HEK293 (cell line): Measurements from ENCODE around the gene PRR35.
A peak's percentile ranks its signal among the peaks of the same experiment; 100 is the strongest.

Source experiments
- BCL11B ChIP-seq: fragments of 450-650 bp; formaldehyde crosslinking; IDR thresholded peaks from 2 replicates; pipeline ENCODE4 v1.5.1; 2016; ENCODE audit warnings: low read depth, missing biosample characterization, missing genetic modification characterization
- HOXD13 ChIP-seq: sonication (generic); formaldehyde crosslinking; IDR thresholded peaks from 2 replicates; pipeline ENCODE4 v1.8.0; 2022; ENCODE audit warnings: missing genetic modification reagents, borderline replicate concordance
- KLF7 ChIP-seq: fragments of 450-650 bp; formaldehyde crosslinking; IDR thresholded peaks from 2 replicates; pipeline ENCODE4 v1.5.1; 2016; ENCODE audit warnings: missing biosample characterization, missing genetic modification characterization, borderline replicate concordance
- OSR2 ChIP-seq: fragments of 450-650 bp; formaldehyde crosslinking; IDR thresholded peaks from 2 replicates; pipeline ENCODE4 v1.5.1; 2016; ENCODE audit warnings: missing biosample characterization, missing genetic modification characterization
- RBAK ChIP-seq: fragments of 450-650 bp; formaldehyde crosslinking; IDR thresholded peaks from 2 replicates; pipeline ENCODE4 v1.5.1; 2016; ENCODE audit warnings: missing biosample characterization, missing genetic modification characterization
- TRIM28 ChIP-seq: IDR thresholded peaks from 2 replicates; pipeline ENCODE4 v1.6.1; 2011; ENCODE audit warnings: low read length, control low read depth, borderline replicate concordance
- ZFP37 ChIP-seq: fragments of 450-650 bp; formaldehyde crosslinking; IDR thresholded peaks from 2 replicates; pipeline ENCODE4 v1.5.1; 2016; ENCODE audit warnings: missing biosample characterization, missing genetic modification characterization
- ZNF10 ChIP-seq: fragments of 450-650 bp; formaldehyde crosslinking; IDR thresholded peaks from 2 replicates; pipeline ENCODE4 v1.5.1; 2017; ENCODE audit warnings: missing biosample characterization, missing genetic modification characterization
- ZNF140 ChIP-seq: fragments of 450-650 bp; formaldehyde crosslinking; IDR thresholded peaks from 2 replicates; pipeline ENCODE4 v1.5.1; 2016; ENCODE audit warnings: missing biosample characterization, missing genetic modification characterization
- ZNF16 ChIP-seq: fragments of 450-650 bp; formaldehyde crosslinking; IDR thresholded peaks from 2 replicates; pipeline ENCODE4 v1.5.1; 2016; ENCODE audit warnings: low read depth, missing biosample characterization, missing genetic modification characterization
- ZNF202 ChIP-seq: fragments of 450-650 bp; formaldehyde crosslinking; IDR thresholded peaks from 2 replicates; pipeline ENCODE4 v1.5.1; 2016; ENCODE audit warnings: missing biosample characterization, missing genetic modification characterization, borderline replicate concordance
- ZNF37A ChIP-seq: fragments of 450-650 bp; IDR thresholded peaks from 2 replicates; pipeline ENCODE4 v1.5.1; 2018; ENCODE audit warnings: missing biosample characterization, missing genetic modification characterization
- ZNF48 ChIP-seq: fragments of 450-650 bp; formaldehyde crosslinking; IDR thresholded peaks from 2 replicates; pipeline ENCODE4 v1.5.1; 2016; ENCODE audit warnings: missing biosample characterization, missing genetic modification characterization
- ZNF501 ChIP-seq: fragments of 450-650 bp; formaldehyde crosslinking; IDR thresholded peaks from 2 replicates; pipeline ENCODE4 v1.5.1; 2016; ENCODE audit warnings: missing biosample characterization, missing genetic modification characterization
- ZNF514 ChIP-seq: fragments of 450-650 bp; formaldehyde crosslinking; IDR thresholded peaks from 2 replicates; pipeline ENCODE4 v1.5.1; 2016; ENCODE audit warnings: missing biosample characterization, missing genetic modification characterization
- ZNF548 ChIP-seq: fragments of 450-650 bp; formaldehyde crosslinking; IDR thresholded peaks from 2 replicates; pipeline ENCODE4 v1.5.1; 2016; ENCODE audit warnings: missing biosample characterization, missing genetic modification characterization
- ZNF561 ChIP-seq: fragments of 450-650 bp; IDR thresholded peaks from 2 replicates; pipeline ENCODE4 v1.5.1; 2018; ENCODE audit warnings: missing biosample characterization, missing genetic modification characterization, borderline replicate concordance
- ZNF600 ChIP-seq: fragments of 450-650 bp; formaldehyde crosslinking; IDR thresholded peaks from 2 replicates; pipeline ENCODE4 v1.5.1; 2016; ENCODE audit warnings: missing biosample characterization, missing genetic modification characterization
- ZNF701 ChIP-seq: fragments of 450-650 bp; formaldehyde crosslinking; IDR thresholded peaks from 2 replicates; pipeline ENCODE4 v1.5.1; 2016; ENCODE audit warnings: missing biosample characterization, missing genetic modification characterization
- ZNF777 ChIP-seq: fragments of 450-650 bp; formaldehyde crosslinking; IDR thresholded peaks from 2 replicates; pipeline ENCODE4 v1.5.1; 2017; ENCODE audit warnings: missing biosample characterization, missing genetic modification characterization, borderline replicate concordance
- ZXDB ChIP-seq: fragments of 450-650 bp; formaldehyde crosslinking; IDR thresholded peaks from 2 replicates; pipeline ENCODE4 v1.5.1; 2016; ENCODE audit warnings: missing biosample characterization, missing genetic modification characterization
- TF ChIP-seq, protein P1 (sequence below): fragments of 450-650 bp; formaldehyde crosslinking; IDR thresholded peaks from 2 replicates; pipeline ENCODE4 v1.5.1; 2016; ENCODE audit warnings: missing biosample characterization, missing genetic modification characterization
- TF ChIP-seq, protein P2 (sequence below): fragments of 450-650 bp; formaldehyde crosslinking; IDR thresholded peaks from 2 replicates; pipeline ENCODE4 v1.5.1; 2016; ENCODE audit warnings: missing biosample characterization, missing genetic modification characterization
- TF ChIP-seq, protein P3 (sequence below): fragments of 450-650 bp; formaldehyde crosslinking; IDR thresholded peaks from 2 replicates; pipeline ENCODE4 v1.5.1; 2016; ENCODE audit warnings: missing biosample characterization, missing genetic modification characterization, low read depth
- TF ChIP-seq, protein P4 (sequence below): fragments of 450-650 bp; formaldehyde crosslinking; conservative IDR thresholded peaks from 2 replicates; pipeline ENCODE4 v1.5.1; 2016; ENCODE audit warnings: low read depth, missing biosample characterization, missing genetic modification characterization
- TF ChIP-seq, protein P5 (sequence below): fragments of 450-650 bp; formaldehyde crosslinking; IDR thresholded peaks from 2 replicates; pipeline ENCODE4 v1.5.1; 2016; ENCODE audit warnings: missing biosample characterization, missing genetic modification characterization
- TF ChIP-seq, protein P6 (sequence below): fragments of 450-650 bp; formaldehyde crosslinking; IDR thresholded peaks from 2 replicates; pipeline ENCODE4 v1.5.1; 2016; ENCODE audit warnings: missing biosample characterization, missing genetic modification characterization

PRR35 gene

DNA sequence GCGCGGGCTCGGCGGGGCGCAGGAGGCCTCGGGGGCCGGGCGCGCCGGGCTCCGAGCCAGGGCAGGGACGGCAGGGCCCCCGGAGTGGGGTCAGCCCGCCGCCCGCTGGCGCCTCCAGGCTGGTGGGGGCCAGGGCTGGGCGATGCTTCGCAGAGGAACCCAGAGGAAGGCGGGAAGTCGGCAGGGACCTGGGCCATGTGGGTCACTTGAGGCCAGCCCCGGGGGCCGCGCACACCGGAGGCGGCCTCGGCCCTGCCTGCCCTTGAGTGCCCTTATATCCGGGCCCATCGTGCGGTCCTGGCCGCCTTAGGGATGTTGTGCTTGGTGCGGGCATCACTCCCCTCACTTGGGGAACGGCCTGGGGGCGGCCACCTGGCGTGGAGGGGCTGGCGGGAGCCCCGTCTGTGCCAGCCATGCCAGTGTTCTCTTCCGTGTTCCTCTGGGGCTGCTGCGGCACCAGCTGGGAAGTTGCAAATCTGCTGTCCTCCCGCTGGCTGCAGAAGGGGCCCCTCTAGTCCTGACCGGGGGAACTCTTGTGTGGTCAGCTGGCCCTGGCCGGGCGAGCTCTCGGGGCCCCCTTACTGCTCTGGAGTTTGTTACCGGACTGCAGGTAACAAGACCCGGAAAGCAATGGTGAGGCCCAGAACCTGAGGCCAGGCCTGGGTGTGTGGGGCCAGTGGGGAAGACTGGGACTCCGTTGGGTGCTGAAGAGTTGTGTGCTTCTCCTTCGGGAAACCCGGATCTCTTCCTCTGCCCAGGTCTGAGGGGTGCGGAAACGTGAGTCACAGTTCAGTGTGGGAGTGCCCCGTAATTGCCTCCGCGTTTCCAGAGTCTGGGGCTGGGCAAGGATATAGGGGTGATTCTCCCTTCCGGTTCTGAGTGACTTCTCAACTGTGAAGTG, 31.8 kb upstream of the PRR35 start (continued):
- no peak for TF ChIP-seq ZNF501 (tag by site-specific recombination)
- no peak for TF ChIP-seq ZNF202 (tag by site-specific recombination)
- TF ChIP-seq, protein P1, sequence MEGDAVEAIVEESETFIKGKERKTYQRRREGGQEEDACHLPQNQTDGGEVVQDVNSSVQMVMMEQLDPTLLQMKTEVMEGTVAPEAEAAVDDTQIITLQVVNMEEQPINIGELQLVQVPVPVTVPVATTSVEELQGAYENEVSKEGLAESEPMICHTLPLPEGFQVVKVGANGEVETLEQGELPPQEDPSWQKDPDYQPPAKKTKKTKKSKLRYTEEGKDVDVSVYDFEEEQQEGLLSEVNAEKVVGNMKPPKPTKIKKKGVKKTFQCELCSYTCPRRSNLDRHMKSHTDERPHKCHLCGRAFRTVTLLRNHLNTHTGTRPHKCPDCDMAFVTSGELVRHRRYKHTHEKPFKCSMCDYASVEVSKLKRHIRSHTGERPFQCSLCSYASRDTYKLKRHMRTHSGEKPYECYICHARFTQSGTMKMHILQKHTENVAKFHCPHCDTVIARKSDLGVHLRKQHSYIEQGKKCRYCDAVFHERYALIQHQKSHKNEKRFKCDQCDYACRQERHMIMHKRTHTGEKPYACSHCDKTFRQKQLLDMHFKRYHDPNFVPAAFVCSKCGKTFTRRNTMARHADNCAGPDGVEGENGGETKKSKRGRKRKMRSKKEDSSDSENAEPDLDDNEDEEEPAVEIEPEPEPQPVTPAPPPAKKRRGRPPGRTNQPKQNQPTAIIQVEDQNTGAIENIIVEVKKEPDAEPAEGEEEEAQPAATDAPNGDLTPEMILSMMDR (tag by site-specific recombination), result no peak
- no peak for TF ChIP-seq ZNF48 (tag by site-specific recombination)
- TF ChIP-seq HOXD13 (CRISPR knock-in tag), result no peak
- no peak for TF ChIP-seq ZNF140
- TF ChIP-seq, protein P2, sequence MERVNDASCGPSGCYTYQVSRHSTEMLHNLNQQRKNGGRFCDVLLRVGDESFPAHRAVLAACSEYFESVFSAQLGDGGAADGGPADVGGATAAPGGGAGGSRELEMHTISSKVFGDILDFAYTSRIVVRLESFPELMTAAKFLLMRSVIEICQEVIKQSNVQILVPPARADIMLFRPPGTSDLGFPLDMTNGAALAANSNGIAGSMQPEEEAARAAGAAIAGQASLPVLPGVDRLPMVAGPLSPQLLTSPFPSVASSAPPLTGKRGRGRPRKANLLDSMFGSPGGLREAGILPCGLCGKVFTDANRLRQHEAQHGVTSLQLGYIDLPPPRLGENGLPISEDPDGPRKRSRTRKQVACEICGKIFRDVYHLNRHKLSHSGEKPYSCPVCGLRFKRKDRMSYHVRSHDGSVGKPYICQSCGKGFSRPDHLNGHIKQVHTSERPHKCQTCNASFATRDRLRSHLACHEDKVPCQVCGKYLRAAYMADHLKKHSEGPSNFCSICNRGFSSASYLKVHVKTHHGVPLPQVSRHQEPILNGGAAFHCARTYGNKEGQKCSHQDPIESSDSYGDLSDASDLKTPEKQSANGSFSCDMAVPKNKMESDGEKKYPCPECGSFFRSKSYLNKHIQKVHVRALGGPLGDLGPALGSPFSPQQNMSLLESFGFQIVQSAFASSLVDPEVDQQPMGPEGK (tag by site-specific recombination), result peak; percentile 58
- TF ChIP-seq, protein P3, sequence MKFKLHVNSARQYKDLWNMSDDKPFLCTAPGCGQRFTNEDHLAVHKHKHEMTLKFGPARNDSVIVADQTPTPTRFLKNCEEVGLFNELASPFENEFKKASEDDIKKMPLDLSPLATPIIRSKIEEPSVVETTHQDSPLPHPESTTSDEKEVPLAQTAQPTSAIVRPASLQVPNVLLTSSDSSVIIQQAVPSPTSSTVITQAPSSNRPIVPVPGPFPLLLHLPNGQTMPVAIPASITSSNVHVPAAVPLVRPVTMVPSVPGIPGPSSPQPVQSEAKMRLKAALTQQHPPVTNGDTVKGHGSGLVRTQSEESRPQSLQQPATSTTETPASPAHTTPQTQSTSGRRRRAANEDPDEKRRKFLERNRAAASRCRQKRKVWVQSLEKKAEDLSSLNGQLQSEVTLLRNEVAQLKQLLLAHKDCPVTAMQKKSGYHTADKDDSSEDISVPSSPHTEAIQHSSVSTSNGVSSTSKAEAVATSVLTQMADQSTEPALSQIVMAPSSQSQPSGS, result no peak
- TF ChIP-seq ZNF37A (tag by site-specific recombination), result no peak
- no peak for TF ChIP-seq ZNF548 (tag by site-specific recombination)
- TF ChIP-seq ZNF777, result no peak
- no peak for TF ChIP-seq KLF7 (tag by site-specific recombination)
- TF ChIP-seq, protein P4, sequence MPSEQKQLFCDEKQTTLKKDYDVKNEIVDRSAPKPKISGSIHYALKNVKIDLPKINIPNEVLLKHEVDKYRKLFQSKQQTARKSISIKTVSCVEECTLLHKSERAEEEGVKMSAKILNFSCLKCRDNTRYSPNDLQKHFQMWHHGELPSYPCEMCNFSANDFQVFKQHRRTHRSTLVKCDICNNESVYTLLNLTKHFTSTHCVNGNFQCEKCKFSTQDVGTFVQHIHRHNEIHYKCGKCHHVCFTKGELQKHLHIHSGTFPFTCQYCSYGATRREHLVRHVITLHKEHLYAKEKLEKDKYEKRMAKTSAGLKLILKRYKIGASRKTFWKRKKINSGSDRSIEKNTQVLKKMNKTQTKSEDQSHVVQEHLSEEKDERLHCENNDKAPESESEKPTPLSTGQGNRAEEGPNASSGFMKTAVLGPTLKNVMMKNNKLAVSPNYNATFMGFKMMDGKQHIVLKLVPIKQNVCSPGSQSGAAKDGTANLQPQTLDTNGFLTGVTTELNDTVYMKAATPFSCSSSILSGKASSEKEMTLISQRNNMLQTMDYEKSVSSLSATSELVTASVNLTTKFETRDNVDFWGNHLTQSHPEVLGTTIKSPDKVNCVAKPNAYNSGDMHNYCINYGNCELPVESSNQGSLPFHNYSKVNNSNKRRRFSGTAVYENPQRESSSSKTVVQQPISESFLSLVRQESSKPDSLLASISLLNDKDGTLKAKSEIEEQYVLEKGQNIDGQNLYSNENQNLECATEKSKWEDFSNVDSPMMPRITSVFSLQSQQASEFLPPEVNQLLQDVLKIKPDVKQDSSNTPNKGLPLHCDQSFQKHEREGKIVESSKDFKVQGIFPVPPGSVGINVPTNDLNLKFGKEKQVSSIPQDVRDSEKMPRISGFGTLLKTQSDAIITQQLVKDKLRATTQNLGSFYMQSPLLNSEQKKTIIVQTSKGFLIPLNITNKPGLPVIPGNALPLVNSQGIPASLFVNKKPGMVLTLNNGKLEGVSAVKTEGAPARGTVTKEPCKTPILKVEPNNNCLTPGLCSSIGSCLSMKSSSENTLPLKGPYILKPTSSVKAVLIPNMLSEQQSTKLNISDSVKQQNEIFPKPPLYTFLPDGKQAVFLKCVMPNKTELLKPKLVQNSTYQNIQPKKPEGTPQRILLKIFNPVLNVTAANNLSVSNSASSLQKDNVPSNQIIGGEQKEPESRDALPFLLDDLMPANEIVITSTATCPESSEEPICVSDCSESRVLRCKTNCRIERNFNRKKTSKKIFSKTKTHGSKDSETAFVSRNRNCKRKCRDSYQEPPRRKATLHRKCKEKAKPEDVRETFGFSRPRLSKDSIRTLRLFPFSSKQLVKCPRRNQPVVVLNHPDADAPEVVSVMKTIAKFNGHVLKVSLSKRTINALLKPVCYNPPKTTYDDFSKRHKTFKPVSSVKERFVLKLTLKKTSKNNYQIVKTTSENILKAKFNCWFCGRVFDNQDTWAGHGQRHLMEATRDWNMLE (tag by site-specific recombination), result no peak
- TF ChIP-seq TRIM28, result no peak
- no peak for TF ChIP-seq ZFP37 (tag by site-specific recombination)
- TF ChIP-seq ZNF514, result no peak
- peak; percentile 53; the same call in 1 of the 2 replicates for TF ChIP-seq ZXDB (tag by site-specific recombination)
- no peak for TF ChIP-seq ZNF16 (tag by site-specific recombination)
- TF ChIP-seq ZNF561 (tag by site-specific recombination), result no peak
- no peak for TF ChIP-seq ZNF10 (tag by site-specific recombination)
- no peak for TF ChIP-seq RBAK (tag by site-specific recombination)
- TF ChIP-seq, protein P5, sequence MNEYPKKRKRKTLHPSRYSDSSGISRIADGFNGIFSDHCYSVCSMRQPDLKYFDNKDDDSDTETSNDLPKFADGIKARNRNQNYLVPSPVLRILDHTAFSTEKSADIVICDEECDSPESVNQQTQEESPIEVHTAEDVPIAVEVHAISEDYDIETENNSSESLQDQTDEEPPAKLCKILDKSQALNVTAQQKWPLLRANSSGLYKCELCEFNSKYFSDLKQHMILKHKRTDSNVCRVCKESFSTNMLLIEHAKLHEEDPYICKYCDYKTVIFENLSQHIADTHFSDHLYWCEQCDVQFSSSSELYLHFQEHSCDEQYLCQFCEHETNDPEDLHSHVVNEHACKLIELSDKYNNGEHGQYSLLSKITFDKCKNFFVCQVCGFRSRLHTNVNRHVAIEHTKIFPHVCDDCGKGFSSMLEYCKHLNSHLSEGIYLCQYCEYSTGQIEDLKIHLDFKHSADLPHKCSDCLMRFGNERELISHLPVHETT, result no peak
- peak; percentile 62; the same call in 1 of the 2 replicates for TF ChIP-seq BCL11B (tag by site-specific recombination)
- peak; percentile 67; the same call in 1 of the 2 replicates for TF ChIP-seq ZNF600 (tag by site-specific recombination)
- TF ChIP-seq, protein P6, sequence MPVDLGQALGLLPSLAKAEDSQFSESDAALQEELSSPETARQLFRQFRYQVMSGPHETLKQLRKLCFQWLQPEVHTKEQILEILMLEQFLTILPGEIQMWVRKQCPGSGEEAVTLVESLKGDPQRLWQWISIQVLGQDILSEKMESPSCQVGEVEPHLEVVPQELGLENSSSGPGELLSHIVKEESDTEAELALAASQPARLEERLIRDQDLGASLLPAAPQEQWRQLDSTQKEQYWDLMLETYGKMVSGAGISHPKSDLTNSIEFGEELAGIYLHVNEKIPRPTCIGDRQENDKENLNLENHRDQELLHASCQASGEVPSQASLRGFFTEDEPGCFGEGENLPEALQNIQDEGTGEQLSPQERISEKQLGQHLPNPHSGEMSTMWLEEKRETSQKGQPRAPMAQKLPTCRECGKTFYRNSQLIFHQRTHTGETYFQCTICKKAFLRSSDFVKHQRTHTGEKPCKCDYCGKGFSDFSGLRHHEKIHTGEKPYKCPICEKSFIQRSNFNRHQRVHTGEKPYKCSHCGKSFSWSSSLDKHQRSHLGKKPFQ (tag by site-specific recombination), result no peak
- TF ChIP-seq OSR2 (tag by site-specific recombination), result no peak
- no peak for TF ChIP-seq ZNF701
